SU-DHL-6 (cell line): Measurements from ENCODE around the gene USP12.

ENCODE experiments used
- H2AFZ ChIP-seq: fragments of 200-600 bp; sonication (generic); 2 replicates; pipeline ENCODE4 v1.6.1; 2014; ENCODE audit warnings: low read depth, mild to moderate bottlenecking, moderate library complexity, mixed read lengths, antibody characterized with exemption, low read length; ENCODE audit not compliant: severe bottlenecking
- H3F3A ChIP-seq: fragments of 200-600 bp; shearing (Covaris generic); 2 replicates; pipeline ENCODE4 v1.6.0; 2016; ENCODE audit warnings: antibody characterized with exemption, mild to moderate bottlenecking; ENCODE audit not compliant: insufficient read depth
- H3K27ac ChIP-seq: fragments of 200-600 bp; sonication (generic); 2 replicates; pipeline ENCODE4 v1.5.1; 2016; ENCODE audit warnings: low read depth, mild to moderate bottlenecking, low read length, moderate library complexity, mixed read lengths
- H3K27me3 ChIP-seq: fragments of 200-600 bp; sonication (generic), shearing (Covaris generic); 2 replicates; pipeline ENCODE4 v1.6.0; 2014; ENCODE audit warnings: mild to moderate bottlenecking, low read length
- H3K36me3 ChIP-seq: fragments of 200-600 bp; sonication (generic); 2 replicates; pipeline ENCODE4 v1.6.1; 2014; ENCODE audit warnings: mild to moderate bottlenecking, low read length, mixed read lengths
- H3K4me2 ChIP-seq: fragments of 300-600, 200-600 bp; shearing (Covaris generic), sonication (generic); 2 replicates; pipeline ENCODE4 v1.6.0; 2014; ENCODE audit warnings: low read length, low read depth, mild to moderate bottlenecking; ENCODE audit not compliant: poor library complexity, severe bottlenecking
- H3K4me3 ChIP-seq: fragments of 200-600 bp; sonication (generic); 2 replicates; pipeline ENCODE4 v1.5.1; 2014; ENCODE audit warnings: antibody characterized with exemption, low read length, mild to moderate bottlenecking, mixed read lengths; ENCODE audit not compliant: insufficient read depth, poor library complexity, severe bottlenecking
- H3K79me2 ChIP-seq: fragments of 200-600 bp; sonication (generic); 2 replicates; pipeline ENCODE4 v1.6.1; 2014; ENCODE audit warnings: mild to moderate bottlenecking, low read length, moderate library complexity; ENCODE audit not compliant: insufficient read depth
- H3K9ac ChIP-seq: fragments of 200-600 bp; sonication (generic); 2 replicates; pipeline ENCODE4 v1.7.0; 2014; ENCODE audit warnings: mild to moderate bottlenecking, low read length
- H3K9me2 ChIP-seq: fragments of 200-600 bp; sonication (generic); replicated peaks from 2 replicates; pipeline ENCODE4 v1.6.1; 2014; ENCODE audit warnings: low read length; ENCODE audit not compliant: insufficient read depth
- H3K9me3 ChIP-seq: fragments of 200-600 bp; sonication (generic); 2 replicates; pipeline ENCODE4 v1.6.1; 2014; ENCODE audit warnings: low read length, mixed read lengths; ENCODE audit not compliant: insufficient read depth
- H4K20me1 ChIP-seq: fragments of 200-600 bp; sonication (generic); 2 replicates; pipeline ENCODE4 v1.6.1; 2014; ENCODE audit warnings: low read depth, mild to moderate bottlenecking, antibody characterized with exemption, low read length, moderate library complexity, mixed read lengths
- CTCF ChIP-seq: fragments of 200-600 bp; sonication (generic); IDR thresholded peaks from one replicate; pipeline ENCODE4 v1.5.1; 2017; ENCODE audit warnings: antibody characterized with exemption, mild to moderate bottlenecking, low read length, moderate library complexity; ENCODE audit not compliant: insufficient read depth, poor library complexity, severe bottlenecking
- EZH2phosphoT487 ChIP-seq: fragments of 200-600 bp; sonication (generic), shearing (Covaris generic); conservative IDR thresholded peaks from 2 replicates; pipeline ENCODE4 v1.6.1; 2018; ENCODE audit warnings: mild to moderate bottlenecking, antibody characterized with exemption, low read length, moderate library complexity, mixed read lengths

Gene USP12

GRCh38 chr13:27137759-27138158 is 33.9 kb downstream of the USP12 start:
- Histone ChIP-seq H3K4me3 (no peak overlapping the region), H3K36me3 (no peaks in the 10 kb centered on the region), H3K4me2 (no peak overlapping the region), H3K9me2 (no peaks in the 10 kb centered on the region), H3F3A (no peaks in the 10 kb centered on the region), H3K79me2 (peaks cover 83% of the 10 kb centered on the region), H3K9me3 (no peaks in the 10 kb centered on the region), H3K9ac (no peak overlapping the region), H3K27me3 (no peaks in the 10 kb centered on the region), H2AFZ (no peak overlapping the region), H4K20me1 (peaks cover 5% of the 10 kb centered on the region; the same call in 1 of the 2 replicates), H3K27ac (no peak overlapping the region)
- TF ChIP-seq CTCF (no peak), EZH2phosphoT487 (no peak)

GRCh38 chr13:27135023-27135422 is 36.6 kb downstream of the USP12 start:
- Histone ChIP-seq H3K9ac (no peak overlapping the region), H3K4me3 (no peak overlapping the region), H3K27me3 (no peaks in the 10 kb centered on the region), H3K27ac (no peak overlapping the region), H4K20me1 (peaks cover 9% of the 10 kb centered on the region; the same call in 1 of the 2 replicates), H3F3A (0 out of 2 replicates have a peak, but pooled peaks cover 3% of the 10 kb centered on the region), H3K9me3 (no peaks in the 10 kb centered on the region), H3K36me3 (no peaks in the 10 kb centered on the region), H3K9me2 (no peaks in the 10 kb centered on the region), H3K79me2 (peaks cover 84% of the 10 kb centered on the region), H2AFZ (no peak overlapping the region), H3K4me2 (no peak overlapping the region)
- TF ChIP-seq EZH2phosphoT487 = no peak
- TF ChIP-seq CTCF = no peak

- TF ChIP-seq EZH2phosphoT487 (no peak), CTCF (no peak)
- 0 out of 2 replicates have a peak, but pooled peaks cover 3% of the 10 kb centered on the region for H3F3A ChIP-seq
- H3K4me2 ChIP-seq = no peak overlapping the region
- peaks cover 84% of the 10 kb centered on the region for H3K79me2 ChIP-seq
- H3K9me2 ChIP-seq = no peaks in the 10 kb centered on the region
- no peaks in the 10 kb centered on the region for H3K36me3 ChIP-seq
- H3K27me3 ChIP-seq = no peaks in the 10 kb centered on the region
- peaks cover 9% of the 10 kb centered on the region; the same call in 1 of the 2 replicates for H4K20me1 ChIP-seq
- H3K9me3 ChIP-seq = no peaks in the 10 kb centered on the region
- no peak overlapping the region for H3K9ac ChIP-seq
- H3K27ac ChIP-seq = no peak overlapping the region
- H3K4me3 ChIP-seq = no peak overlapping the region
- H2AFZ ChIP-seq = no peak overlapping the region
Measured at GRCh38 chr13:27133889-27134288, 37.7 kb downstream of the USP12 start.
